BLaER1 (cell line): ENCODE results near the gene GTSE1.

Source experiments
- H3K27ac ChIP-seq: shearing (Covaris generic); formaldehyde crosslinking; 2 replicates; pipeline ENCODE4 v1.8.1; 2022
- H3K27me3 ChIP-seq: shearing (Covaris generic); formaldehyde crosslinking; 2 replicates; pipeline ENCODE4 v1.8.1; 2022
- H3K36me3 ChIP-seq: shearing (Covaris generic); formaldehyde crosslinking; 2 replicates; pipeline ENCODE4 v1.8.1; 2022
- H3K4me1 ChIP-seq: shearing (Covaris generic); formaldehyde crosslinking; 2 replicates; pipeline ENCODE4 v1.8.1; 2022
- H3K4me2 ChIP-seq: shearing (Covaris generic); formaldehyde crosslinking; 2 replicates; pipeline ENCODE4 v1.8.1; 2022
- H3K4me3 ChIP-seq: shearing (Covaris generic); formaldehyde crosslinking; 2 replicates; pipeline ENCODE4 v1.8.1; 2022
- H3K9ac ChIP-seq: shearing (Covaris generic); formaldehyde crosslinking; 2 replicates; pipeline ENCODE4 v1.8.1; 2022
- H3K9me3 ChIP-seq: shearing (Covaris generic); formaldehyde crosslinking; 2 replicates; pipeline ENCODE4 v1.8.1; 2022
- H4K20me1 ChIP-seq: shearing (Covaris generic); formaldehyde crosslinking; 2 replicates; pipeline ENCODE4 v1.8.1; 2022
- Cebpa-rat ChIP-seq: shearing (Covaris generic); IDR thresholded peaks from 2 replicates; pipeline ENCODE4 v1.8.1; 2022

Gene GTSE1

GRCh38 chr22:46367707-46368191 is 71.1 kb downstream of the GTSE1 start:
- H3K9ac ChIP-seq: no peak overlapping the region

GRCh38 chr22:46368422-46368821 is 71.8 kb downstream of the GTSE1 start:
- H3K4me3 ChIP-seq: no peak overlapping the region
- H3K4me2 ChIP-seq: no peak overlapping the region
- no peaks in the 10 kb centered on the region for H3K36me3 ChIP-seq
- peaks cover 65% of the 10 kb centered on the region for H4K20me1 ChIP-seq
- H3K27ac ChIP-seq: no peak overlapping the region
- H3K9ac ChIP-seq: no peak overlapping the region
- H3K9me3 ChIP-seq: no peaks in the 10 kb centered on the region
- TF ChIP-seq Cebpa-rat: no peak
- H3K4me1 ChIP-seq: peaks cover 53% of the 10 kb centered on the region
- H3K27me3 ChIP-seq: peaks cover 43% of the 10 kb centered on the region

More at GRCh38 chr22:46367707-46368191, 71.1 kb downstream of the GTSE1 start:
- TF ChIP-seq Cebpa-rat: no peak
- Histone ChIP-seq H3K27ac (no peak overlapping the region), H4K20me1 (peaks cover 67% of the 10 kb centered on the region), H3K27me3 (peaks cover 49% of the 10 kb centered on the region), H3K4me2 (peak overlapping the region; percentile 73), H3K4me1 (peaks cover 53% of the 10 kb centered on the region), H3K9me3 (no peaks in the 10 kb centered on the region), H3K36me3 (no peaks in the 10 kb centered on the region), H3K4me3 (no peak overlapping the region)

GRCh38 chr22:46368871-46369715 is 72.4 kb downstream of the GTSE1 start:
- no peak overlapping the region for H3K4me2 ChIP-seq
- H3K9ac ChIP-seq: no peak overlapping the region
- TF ChIP-seq Cebpa-rat: no peak
- no peaks in the 10 kb centered on the region for H3K9me3 ChIP-seq
- no peaks in the 10 kb centered on the region for H3K36me3 ChIP-seq
- peaks cover 36% of the 10 kb centered on the region for H3K27me3 ChIP-seq
- no peak overlapping the region for H3K27ac ChIP-seq
- H3K4me1 ChIP-seq: peaks cover 53% of the 10 kb centered on the region
- H3K4me3 ChIP-seq: no peak overlapping the region
- H4K20me1 ChIP-seq: peaks cover 64% of the 10 kb centered on the region

- no peak overlapping the region for H3K4me3 ChIP-seq
- H3K27ac ChIP-seq: no peak overlapping the region
- peaks cover 29% of the 10 kb centered on the region for H3K27me3 ChIP-seq
- TF ChIP-seq Cebpa-rat: no peak
- H3K36me3 ChIP-seq: no peaks in the 10 kb centered on the region
- peaks cover 64% of the 10 kb centered on the region for H4K20me1 ChIP-seq
- peaks cover 53% of the 10 kb centered on the region for H3K4me1 ChIP-seq
- H3K9ac ChIP-seq: no peak overlapping the region
- no peaks in the 10 kb centered on the region for H3K9me3 ChIP-seq
- H3K4me2 ChIP-seq: no peak overlapping the region
These were observed 73.3 kb downstream of the GTSE1 start for GRCh38 chr22:46369716-46370583.

- H3K4me2 ChIP-seq: no peak overlapping the region
- no peak overlapping the region for H3K9ac ChIP-seq
- H4K20me1 ChIP-seq: peaks cover 60% of the 10 kb centered on the region
- H3K4me1 ChIP-seq: peaks cover 52% of the 10 kb centered on the region
- H3K36me3 ChIP-seq: no peaks in the 10 kb centered on the region
- TF ChIP-seq Cebpa-rat: no peak
- peaks cover 23% of the 10 kb centered on the region; the same call in 1 of the 2 replicates for H3K27me3 ChIP-seq
- peaks cover 7% of the 10 kb centered on the region for H3K9me3 ChIP-seq
- no peak overlapping the region for H3K27ac ChIP-seq
- no peak overlapping the region for H3K4me3 ChIP-seq
These were observed 74.1 kb downstream of the GTSE1 start for GRCh38 chr22:46370584-46371291.

- Histone ChIP-seq H3K9me3 (peaks cover 16% of the 10 kb centered on the region), H3K4me2 (no peak overlapping the region), H3K9ac (no peak overlapping the region), H4K20me1 (peaks cover 55% of the 10 kb centered on the region), H3K36me3 (peaks cover 5% of the 10 kb centered on the region; the same call in 1 of the 2 replicates), H3K27ac (no peak overlapping the region), H3K4me1 (peaks cover 47% of the 10 kb centered on the region), H3K27me3 (peaks cover 17% of the 10 kb centered on the region; the same call in 1 of the 2 replicates), H3K4me3 (no peak overlapping the region)
- TF ChIP-seq Cebpa-rat: no peak
These were observed 75.1 kb downstream of the GTSE1 start for GRCh38 chr22:46371623-46372226.

- peaks cover 45% of the 10 kb centered on the region for H4K20me1 ChIP-seq
- TF ChIP-seq Cebpa-rat: no peak
- H3K36me3 ChIP-seq: peaks cover 11% of the 10 kb centered on the region
- no peak overlapping the region for H3K27ac ChIP-seq
- H3K4me1 ChIP-seq: peaks cover 37% of the 10 kb centered on the region
- peaks cover 22% of the 10 kb centered on the region for H3K9me3 ChIP-seq
- H3K4me2 ChIP-seq: peak overlapping the region; percentile 81
- H3K4me3 ChIP-seq: no peak overlapping the region
- H3K27me3 ChIP-seq: 0 out of 2 replicates have a peak, but pooled peaks cover 7% of the 10 kb centered on the region
- no peak overlapping the region for H3K9ac ChIP-seq
These were observed 76.0 kb downstream of the GTSE1 start for GRCh38 chr22:46372686-46373085.

GRCh38 chr22:46373159-46373558 is 76.5 kb downstream of the GTSE1 start:
- Histone ChIP-seq H3K27ac (no peak overlapping the region), H3K9ac (no peak overlapping the region), H3K4me3 (no peak overlapping the region), H4K20me1 (peaks cover 40% of the 10 kb centered on the region), H3K36me3 (peaks cover 11% of the 10 kb centered on the region), H3K4me2 (peak overlapping the region; percentile 81), H3K4me1 (peaks cover 32% of the 10 kb centered on the region), H3K27me3 (0 out of 2 replicates have a peak, but pooled peaks cover 3% of the 10 kb centered on the region), H3K9me3 (peaks cover 22% of the 10 kb centered on the region)
- TF ChIP-seq Cebpa-rat: no peak
